B cell (primary cell): ENCODE results near the gene FGD4. TPM values are rescaled to one million over a fixed set of nuclear protein-coding genes. Genes with fewer than 3 reads are reported as not detected.

Experiments used
- ATAC-seq: fragments of 200-7000 bp; cut with Tn5 transposase; one replicate; pipeline ENCODE4 v1.10.0; 2021; ENCODE audit warnings: low read depth, mild to moderate bottlenecking, moderate number of reproducible peaks, moderate library complexity
- CTCF ChIA-PET: fragments of 350-600 bp; sonication (Branson Sonifier 250); formaldehyde crosslinking; loops from one replicate; lab custom pipeline; 2021; ENCODE audit warnings: antibody characterized with exemption, inconsistent platforms; lab: Charles Lee
- POLR2A ChIA-PET: fragments of 350-600 bp; sonication (Branson Sonifier 250); formaldehyde crosslinking; loops from one replicate; lab custom pipeline; 2021; ENCODE audit warnings: antibody characterized with exemption; lab: Charles Lee
- DNase-seq: peaks from one replicate; pipeline ENCODE4 v3.0.0; 2013
- H2AFZ ChIP-seq: 2 replicates; pipeline ENCODE4 v1.6.1; 2012; ENCODE audit warnings: mild to moderate bottlenecking, low read depth, low read length; ENCODE audit not compliant: insufficient read depth, poor library complexity, severe bottlenecking
- H3K27ac ChIP-seq, 2 donors: 1 replicate in 1 of 2; 2 replicates in 1 of 2; pipeline ENCODE4 v1.5.1; 2012 to 2013; ENCODE audit warnings: low read length in 2 of 2, mild to moderate bottlenecking in 2 of 2, moderate library complexity in 1 of 2
- H3K27me3 ChIP-seq, 4 experiments: fragments of 200-600 bp in 1 of 4; sonication (generic) in 1 of 4; replicated peaks in 1 of 4; 1 replicate in 2 of 4; 2 replicates in 2 of 4; pipeline versions ENCODE4 v1.6.1 to v1.7.0; 2013 to 2016; ENCODE audit warnings: low read length in 3 of 4, mild to moderate bottlenecking in 2 of 4, mixed read lengths in 1 of 4, moderate library complexity in 1 of 4; ENCODE audit not compliant: insufficient read depth in 4 of 4, control insufficient read depth in 3 of 4; ENCODE audit errors: control extremely low read depth in 1 of 4
- H3K36me3 ChIP-seq, 2 experiments: replicated peaks in 1 of 2; 1 replicate in 1 of 2; 2 replicates in 1 of 2; pipeline versions ENCODE4 v1.6.1 to v1.7.1; 2013; ENCODE audit warnings: low read length in 1 of 2; ENCODE audit not compliant: insufficient read depth in 2 of 2, control insufficient read depth in 1 of 2; ENCODE audit errors: control extremely low read depth in 1 of 2, extremely low read depth in 1 of 2
- H3K4me1 ChIP-seq, 2 donors: fragments of 200-600 bp in 1 of 2; sonication (generic) in 1 of 2; 1 replicate in 1 of 2; 2 replicates in 1 of 2; pipeline versions ENCODE4 v1.5.1 to v1.6.1; 2013 to 2017; ENCODE audit warnings: low read length in 2 of 2; ENCODE audit not compliant: control insufficient read depth in 2 of 2, insufficient read depth in 2 of 2
- H3K4me2 ChIP-seq: replicated peaks from 2 replicates; pipeline ENCODE3; 2012; ENCODE audit warnings: mild to moderate bottlenecking, low read depth, low read length; ENCODE audit not compliant: poor library complexity, severe bottlenecking
- H3K4me3 ChIP-seq, 5 experiments: fragments of 200-600 bp in 1 of 5; sonication (generic) in 1 of 5; 1 replicate in 3 of 5; 2 replicates in 2 of 5; pipeline versions ENCODE4 v1.5.1 to v1.7.0; 2011 to 2016; ENCODE audit warnings: low read length in 4 of 5, mild to moderate bottlenecking in 4 of 5, low read depth in 2 of 5, control low read depth in 1 of 5, moderate library complexity in 1 of 5; ENCODE audit not compliant: insufficient read depth in 1 of 5; ENCODE audit errors: control extremely low read depth in 1 of 5, extremely low read depth in 1 of 5
- H3K79me2 ChIP-seq: fragments of 200-600 bp; sonication (generic); one replicate; pipeline ENCODE4 v1.6.0; 2016; ENCODE audit warnings: low read length; ENCODE audit not compliant: control insufficient read depth, insufficient read depth
- H3K9ac ChIP-seq: fragments of 200-600 bp; sonication (generic); 2 replicates; pipeline ENCODE4 v1.6.1; 2017; ENCODE audit warnings: mild to moderate bottlenecking, low read length, moderate library complexity
- H3K9me3 ChIP-seq, 3 donors: one replicate each; pipeline versions ENCODE4 v1.6.1 to v1.7.1; 2013; ENCODE audit warnings: low read length in 2 of 3; ENCODE audit not compliant: control insufficient read depth in 2 of 3, insufficient read depth in 1 of 3; ENCODE audit errors: control extremely low read depth in 1 of 3
- H4K20me1 ChIP-seq: 2 replicates; pipeline ENCODE4 v1.6.0; 2012; ENCODE audit warnings: mild to moderate bottlenecking, low read length; ENCODE audit not compliant: insufficient read depth, control insufficient read depth, poor library complexity, severe bottlenecking
- H3K27ac Mint-ChIP-seq: one replicate; pipeline ENCODE4 v1.8.0; 2021; ENCODE audit warnings: mixed read lengths
- H3K27me3 Mint-ChIP-seq: one replicate; pipeline ENCODE4 v1.8.0; 2021; ENCODE audit warnings: mixed read lengths
- H3K4me1 Mint-ChIP-seq: one replicate; pipeline ENCODE4 v1.8.0; 2021; ENCODE audit warnings: mixed read lengths
- H3K4me3 Mint-ChIP-seq: one replicate; pipeline ENCODE4 v1.8.0; 2021; ENCODE audit warnings: mixed read lengths
- H3K9me3 Mint-ChIP-seq: one replicate; pipeline ENCODE4 v1.8.0; 2022; ENCODE audit warnings: mixed read lengths; ENCODE audit not compliant: insufficient read depth
- CTCF ChIP-seq: fragments of 200-600 bp; IDR thresholded peaks from one replicate; pipeline ENCODE4 v1.8.0; 2022; ENCODE audit warnings: antibody characterized with exemption, mild to moderate bottlenecking
- EZH2 ChIP-seq: IDR thresholded peaks from 2 replicates; pipeline ENCODE4 v1.6.1; 2012; ENCODE audit warnings: borderline replicate concordance, low read depth, mild to moderate bottlenecking, moderate library complexity, low read length; ENCODE audit not compliant: insufficient read depth, poor library complexity, severe bottlenecking
- WGBS: methylation state at CpG from one replicate; pipeline ENCODE4 v1.1.5; 2013; ENCODE audit warnings: missing lambda C conversion rate; ENCODE audit not compliant: insufficient coverage; 5-methylcytosine and 5-hydroxymethylcytosine counted together
- intact Hi-C: fragments of 100-400 bp; cut with micrococcal nuclease; formaldehyde crosslinking; loops from one replicate; pipeline ENCODE4 v1.10.0; 2022
- polyA plus RNA-seq: library from polyadenylated mRNA; depleted of rRNA; stranded (reverse); fragments of >200 nt; gene quantifications from 2 replicates; pipeline ENCODE4 v1.2.3, GENCODE V29; 2012
- total RNA-seq, 2 donors: library from RNA; stranded (reverse); fragments of 120-200 nt in 1 of 2; gene quantifications; 1 replicate in 1 of 2; 2 replicates in 1 of 2; pipeline versions ENCODE4 v1.2.3 to v1.2.4, GENCODE V29; 2013 to 2022

The FGD4 gene
- total and polyA plus RNA-seq, 2 donors (not counting 1 experiment from before 2014, with no cell fraction given), result 2.1 to 2.8 TPM

GRCh38 chr12:32475724-32476123, 76.4 kb downstream of the FGD4 start:
- H3K79me2 ChIP-seq, result no peaks in the 10 kb centered on the region
- H3K9me3 ChIP-seq, result no peaks in the 10 kb centered on the region
- H3K27me3 Mint-ChIP-seq, result no peaks in the 10 kb centered on the region
- no peaks in the 10 kb centered on the region for H3K36me3 ChIP-seq
- ATAC-seq, result no peak
- TF ChIP-seq CTCF (no peak), EZH2 (no peak)
- no peaks in the 10 kb centered on the region for H3K9me3 Mint-ChIP-seq
- no peak overlapping the region for H3K4me2 ChIP-seq
- no peak overlapping the region for H3K27ac Mint-ChIP-seq
- intact Hi-C loops, result no loop called here
- no peak overlapping the region for H3K9ac ChIP-seq
- no peaks in the 10 kb centered on the region for H4K20me1 ChIP-seq
- no CpG with 5 or more reads among the region's 1 CpG for WGBS
- POLR2A ChIA-PET, result no interaction called here
- H3K27ac ChIP-seq, result no peak overlapping the region
- H3K4me3 Mint-ChIP-seq, result no peak overlapping the region
- H3K4me1 ChIP-seq, result peaks cover 15 to 20% of the 10 kb centered on the region in 2 donors
- H3K4me1 Mint-ChIP-seq, result peaks cover 35% of the 10 kb centered on the region
- no peak overlapping the region for H2AFZ ChIP-seq
- DNase-seq, result no peak
- H3K27me3 ChIP-seq, result no peaks in the 10 kb centered on the region
- CTCF ChIA-PET, result interaction anchor here (1.7 kb wide), 1 partner anchor 19 kb away, joined by 4 read pairs; no protein-coding TSS in a partner anchor
- no peak overlapping the region for H3K4me3 ChIP-seq

GRCh38 chr12:32476446-32476845, 77.1 kb downstream of the FGD4 start:
- Mint-ChIP-seq H3K9me3 (no peaks in the 10 kb centered on the region), H3K4me3 (no peak overlapping the region), H3K27ac (no peak overlapping the region), H3K4me1 (peaks cover 35% of the 10 kb centered on the region), H3K27me3 (no peaks in the 10 kb centered on the region)
- H2AFZ ChIP-seq, result no peak overlapping the region
- ChIA-PET POLR2A (no interaction called here), CTCF (interaction anchor here (1.7 kb wide), 1 partner anchor 20 kb away, joined by 4 read pairs; no protein-coding TSS in a partner anchor)
- no peak overlapping the region for H3K4me3 ChIP-seq
- no peaks in the 10 kb centered on the region for H4K20me1 ChIP-seq
- TF ChIP-seq CTCF, result no peak
- H3K27me3 ChIP-seq, result no peaks in the 10 kb centered on the region
- intact Hi-C loops, result no loop called here
- H3K4me1 ChIP-seq, result peaks cover 18 to 22% of the 10 kb centered on the region in 2 donors
- WGBS, result 91% methylated on average over 2 of the region's 3 CpGs
- no peak overlapping the region for H3K9ac ChIP-seq
- H3K79me2 ChIP-seq, result no peaks in the 10 kb centered on the region
- no peaks in the 10 kb centered on the region for H3K36me3 ChIP-seq
- no peak overlapping the region for H3K27ac ChIP-seq
- DNase-seq (no peak), ATAC-seq (no peak)
- H3K4me2 ChIP-seq, result no peak overlapping the region
- no peaks in the 10 kb centered on the region for H3K9me3 ChIP-seq
